OCI-LY7 (cell line): ENCODE measurements around the gene TAPT1. TPM values are rescaled to one million over a fixed set of nuclear protein-coding genes. Genes with fewer than 3 reads are reported as not detected.

Source experiments
- BruUV-seq: library from RNA; stranded (reverse); fragments of 400-500 nt; replicated peaks from 2 replicates; lab custom pipeline; 2021; lab: Mats Ljungman, UMichigan
- CTCF ChIA-PET: fragments of 300-600 bp; sonication (Branson Sonifier 250); formaldehyde crosslinking; loops from one replicate; lab custom pipeline; 2022; ENCODE audit warnings: antibody characterized with exemption; ENCODE audit not compliant: unreplicated experiment; lab: Charles Lee
- POLR2A ChIA-PET: fragments of 300-600 bp; sonication (Branson Sonifier 250); formaldehyde crosslinking; loops from one replicate; lab custom pipeline; 2022; ENCODE audit warnings: antibody characterized with exemption; lab: Charles Lee
- DNase-seq: peaks from one replicate; pipeline ENCODE4 v3.0.0-alpha.2; 2015; ENCODE audit warnings: low spot score
- H2AFZ ChIP-seq: fragments of 200-600 bp; sonication (generic), shearing (Covaris generic); 2 replicates; pipeline ENCODE4 v1.6.1; 2014; ENCODE audit warnings: mild to moderate bottlenecking, antibody characterized with exemption, low read length, moderate library complexity
- H3K27ac ChIP-seq: fragments of 200-600 bp; sonication (generic); 2 replicates; pipeline ENCODE4 v1.5.1; 2014; ENCODE audit warnings: mixed run types, low read depth, mild to moderate bottlenecking, moderate library complexity, low read length, inconsistent platforms; ENCODE audit not compliant: poor library complexity, severe bottlenecking
- H3K36me3 ChIP-seq: fragments of 200-600 bp; sonication (generic); 2 replicates; pipeline ENCODE4 v1.6.1; 2014; ENCODE audit warnings: mild to moderate bottlenecking, antibody characterized with exemption, low read length, moderate library complexity, mixed read lengths; ENCODE audit not compliant: insufficient read depth
- H3K4me1 ChIP-seq: fragments of 200-600 bp; sonication (generic); 2 replicates; pipeline ENCODE4 v1.5.1; 2014; ENCODE audit warnings: mild to moderate bottlenecking, low read length; ENCODE audit not compliant: insufficient read depth, poor library complexity, severe bottlenecking
- H3K4me2 ChIP-seq: fragments of 200-600 bp; sonication (generic); 2 replicates; pipeline ENCODE4 v1.6.1; 2014; ENCODE audit warnings: mild to moderate bottlenecking, low read length
- H3K4me3 ChIP-seq: fragments of 200-600 bp; sonication (generic); 2 replicates; pipeline ENCODE4 v1.5.1; 2014; ENCODE audit warnings: mild to moderate bottlenecking, low read depth, low read length; ENCODE audit not compliant: poor library complexity, severe bottlenecking
- H3K79me2 ChIP-seq: fragments of 200-600 bp; sonication (generic); 2 replicates; pipeline ENCODE4 v1.6.1; 2016; ENCODE audit warnings: low read depth, mild to moderate bottlenecking, low read length, moderate library complexity, mixed read lengths; ENCODE audit not compliant: insufficient read depth
- H3K9me2 ChIP-seq: fragments of 200-600 bp; sonication (generic); 2 replicates; pipeline ENCODE4 v1.6.1; 2016; ENCODE audit warnings: mild to moderate bottlenecking, low read length, mixed read lengths; ENCODE audit not compliant: insufficient read depth
- H3K9me3 ChIP-seq: fragments of 200-600 bp; sonication (generic); 2 replicates; pipeline ENCODE4 v1.6.1; 2014; ENCODE audit warnings: mild to moderate bottlenecking, mixed run types, low read length, mixed read lengths
- H4K20me1 ChIP-seq: fragments of 200-600 bp; sonication (generic); 2 replicates; pipeline ENCODE4 v1.6.1; 2014; ENCODE audit warnings: mild to moderate bottlenecking, antibody characterized with exemption, low read length, moderate library complexity, mixed read lengths; ENCODE audit not compliant: insufficient read depth
- CTCF ChIP-seq: fragments of 200-600 bp; sonication (generic); conservative IDR thresholded peaks from 2 replicates; pipeline ENCODE4 v1.5.1; 2014; ENCODE audit warnings: mild to moderate bottlenecking, antibody characterized with exemption, low read length, moderate library complexity, mixed read lengths
- EZH2phosphoT487 ChIP-seq: fragments of 200-600 bp; sonication (generic); IDR thresholded peaks from 2 replicates; pipeline ENCODE4 v1.6.1; 2018; ENCODE audit warnings: low read depth, borderline replicate concordance, mild to moderate bottlenecking, mixed run types, antibody characterized with exemption, low read length, moderate library complexity, mixed read lengths
- intact Hi-C: fragments of 100-400 bp; cut with micrococcal nuclease; formaldehyde crosslinking; loops from one replicate; pipeline ENCODE4 v1.10.0; 2022; ENCODE audit not compliant: unreplicated experiment
- total RNA-seq, 2 experiments: library from RNA; depleted of rRNA in 1 of 2; stranded (reverse); fragments of >200 nt in 1 of 2; shearing (Covaris generic) in 1 of 2; gene quantifications; 2 replicates each; pipeline ENCODE4 v1.2.3, GENCODE V29; 2014 to 2022

Gene TAPT1
- total RNA-seq, 2 experiments from 2014 or later: 34.3 to 66.6 TPM

DNA sequence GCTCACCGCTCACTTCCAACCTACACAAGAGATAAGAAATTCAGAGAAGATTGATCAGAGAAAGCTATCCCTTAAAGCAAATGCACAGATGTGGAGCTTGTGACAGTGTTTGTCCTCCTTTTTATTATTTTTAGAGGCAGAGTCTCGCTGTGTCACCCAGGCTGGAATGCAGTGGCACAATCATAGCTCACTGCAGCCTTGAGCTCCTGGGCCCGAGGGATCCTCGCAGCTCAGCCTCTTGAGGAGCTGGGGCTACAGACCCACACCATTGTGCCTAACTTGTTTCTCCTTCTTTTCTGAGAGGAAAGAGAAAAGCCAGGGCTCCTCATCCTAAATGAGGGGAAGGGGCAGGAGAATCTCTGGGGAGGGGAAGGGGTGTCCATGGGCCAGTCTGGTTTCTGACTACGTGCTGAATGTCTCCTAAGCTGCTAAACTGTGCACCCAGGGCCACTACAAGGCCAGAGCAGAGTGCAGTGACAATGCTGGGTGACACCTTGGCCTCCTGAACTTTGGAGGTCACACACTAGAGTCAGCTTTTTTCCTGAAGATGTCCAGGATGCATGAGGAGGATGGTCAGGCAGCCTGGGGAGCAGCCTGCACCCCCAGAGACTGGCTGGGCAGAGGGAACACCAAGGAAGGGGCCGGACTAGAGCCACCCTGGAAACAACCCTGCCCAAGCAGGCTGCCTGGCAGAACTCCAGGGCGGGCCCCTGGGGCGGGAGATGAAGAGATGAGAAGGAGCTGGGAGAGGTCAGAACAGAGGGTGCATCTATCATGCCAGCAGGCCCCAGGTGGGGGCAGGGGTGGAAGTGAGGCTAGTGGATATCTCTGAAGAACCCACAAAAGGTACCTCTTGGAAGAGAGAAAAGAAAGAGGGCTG lies 87.0 kb downstream of the TAPT1 start:
- Histone ChIP-seq H3K4me3 (no peak overlapping the region), H3K4me2 (no peak overlapping the region)

GRCh38 chr4:16136827-16137226 lies 89.4 kb downstream of the TAPT1 start:
- Histone ChIP-seq H3K9me3 (no peaks in the 10 kb centered on the region), H3K36me3 (no peaks in the 10 kb centered on the region), H3K27ac (no peak overlapping the region), H3K4me2 (no peak overlapping the region), H2AFZ (no peak overlapping the region), H3K4me1 (no peaks in the 10 kb centered on the region), H3K4me3 (no peak overlapping the region), H3K79me2 (no peaks in the 10 kb centered on the region), H3K9me2 (no peaks in the 10 kb centered on the region), H4K20me1 (no peaks in the 10 kb centered on the region)
- ChIA-PET CTCF (no interaction called here), POLR2A (interaction anchor here (1.4 kb wide), 1 partner anchor 19 kb away, joined by 3 read pairs; no protein-coding TSS in a partner anchor)
- TF ChIP-seq EZH2phosphoT487 (no peak), CTCF (no peak)
- intact Hi-C loops: no loop called here
- no TSS peak for BruUV-seq
- no peak for DNase-seq

More for the DNA sequence above, 87.0 kb downstream of the TAPT1 start:
- Histone ChIP-seq H2AFZ (no peak overlapping the region), H4K20me1 (no peaks in the 10 kb centered on the region), H3K9me2 (no peaks in the 10 kb centered on the region), H3K27ac (no peak overlapping the region), H3K4me1 (no peaks in the 10 kb centered on the region), H3K9me3 (peaks cover 4% of the 10 kb centered on the region; the same call in 1 of the 2 replicates), H3K79me2 (no peaks in the 10 kb centered on the region), H3K36me3 (no peaks in the 10 kb centered on the region)
- no peak for DNase-seq
- CTCF ChIA-PET: interaction anchor here (0.8 kb wide), 1 partner anchor 591 kb away, joined by 3 read pairs; no protein-coding TSS in a partner anchor
- POLR2A ChIA-PET: no interaction called here
- TF ChIP-seq EZH2phosphoT487 (no peak), CTCF (no peak)
- no TSS peak for BruUV-seq
- intact Hi-C loops: no loop called here

DNA sequence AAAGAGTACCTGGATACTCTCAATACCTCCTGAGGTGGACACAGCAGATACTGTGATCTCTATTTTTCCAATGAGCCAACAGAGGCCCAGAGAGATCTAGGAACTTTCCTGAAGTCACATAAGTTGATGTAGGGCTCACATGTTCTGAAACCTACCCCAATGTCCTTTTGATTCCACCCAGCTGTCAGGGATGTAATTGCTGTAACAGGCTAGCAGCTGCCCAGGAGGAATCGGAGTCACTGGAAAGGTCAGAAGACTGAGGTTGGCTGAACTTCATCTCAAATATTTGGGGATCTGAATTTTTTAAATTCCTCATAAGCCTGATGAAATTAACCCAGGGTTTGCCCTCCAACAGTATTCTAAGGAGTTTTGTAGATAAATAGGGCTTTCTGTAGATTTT lies 90.0 kb downstream of the TAPT1 start:
- intact Hi-C loops: no loop called here
- no TSS peak for BruUV-seq
- TF ChIP-seq EZH2phosphoT487 (no peak), CTCF (no peak)
- H3K27ac ChIP-seq: no peak overlapping the region
- no peak overlapping the region for H3K4me2 ChIP-seq
- no peak overlapping the region for H2AFZ ChIP-seq
- H3K36me3 ChIP-seq: no peaks in the 10 kb centered on the region
- no peaks in the 10 kb centered on the region for H4K20me1 ChIP-seq
- no peak overlapping the region for H3K4me3 ChIP-seq
- no peaks in the 10 kb centered on the region for H3K4me1 ChIP-seq
- H3K79me2 ChIP-seq: no peaks in the 10 kb centered on the region
- CTCF ChIA-PET: no interaction called here
- no peaks in the 10 kb centered on the region for H3K9me3 ChIP-seq
- DNase-seq: no peak
- POLR2A ChIA-PET: interaction anchor here (1.4 kb wide), 1 partner anchor 19 kb away, joined by 3 read pairs; no protein-coding TSS in a partner anchor
- no peaks in the 10 kb centered on the region for H3K9me2 ChIP-seq
